ENCODE results near the gene IZUMO1. TPM values are rescaled to one million over a fixed set of nuclear protein-coding genes. Genes with fewer than 3 reads are reported as not detected.

The IZUMO1 gene
- total and polyA plus RNA-seq, 2 of the 8 experiments (the other 6 are each of a cell fraction or from before 2014, with no cell fraction given) = 0.33 to 1.8 TPM

GRCh38 chr19:48708471-48708870 lies 38.2 kb downstream of the IZUMO1 start (continued):
- TF ChIP-seq CHD7 (IDR thresholded peaks at IDR 0.05; ENCODE audit: insufficient replicate concordance, low read length) (no peak), ASH2L (IDR thresholded peaks at IDR 0.05; ENCODE audit: low read length) (no peak), SRF (IDR thresholded peaks at IDR 0.05; ENCODE audit: low read depth, low read length) (no peak), EP300 (IDR thresholded peaks at IDR 0.05; ENCODE audit: borderline replicate concordance in 1 of 2, low read depth in 2 of 2, low read length in 2 of 2) (no peak), KDM5A (IDR thresholded peaks at IDR 0.05; ENCODE audit: low read length) (no peak), POU5F1 (IDR thresholded peaks at IDR 0.05; ENCODE audit: low read depth, low read length) (no peak), SUZ12 (IDR thresholded peaks at IDR 0.05; ENCODE audit: low read length) (no peak), RBBP5 (IDR thresholded peaks at IDR 0.05; ENCODE audit: borderline replicate concordance, low read depth, low read length) (no peak), EGR1 (IDR thresholded peaks at IDR 0.05; ENCODE audit: borderline replicate concordance, low read depth, low read length) (no peak), ATF3 (IDR thresholded peaks at IDR 0.05; ENCODE audit: insufficient read depth, low read depth, low read length) (no peak), CBX5 (IDR thresholded peaks at IDR 0.05; ENCODE audit: low read depth, low read length) (no peak), BRCA1 (IDR thresholded peaks at IDR 0.05; ENCODE audit: low read depth, low read length) (no peak)
